A172 (cell line): ENCODE data around the gene LGALS9. TPM values are rescaled to one million over a fixed set of nuclear protein-coding genes. Genes with fewer than 3 reads are reported as not detected.
"Not testable (repeated sequence)": the region's sequence is repeated elsewhere in the genome, so short reads cannot be mapped to it uniquely, and the experiment has no call there.

ENCODE experiments used
- DNase-seq: peaks from one replicate; pipeline ENCODE4 v3.0.0-alpha.2; 2015; ENCODE audit warnings: low spot score
- total RNA-seq: library from RNA; depleted of rRNA; stranded (reverse); fragments of >200 nt; shearing (Covaris generic); gene quantifications from 2 replicates; pipeline ENCODE4 v1.2.3, GENCODE V29; 2014; rRNA removed

The LGALS9 gene
- total RNA-seq, 1 experiment from 2014 or later = 1.4 TPM

GRCh38 chr17:27677191-27677590, 46.2 kb downstream of the LGALS9 start:
- no peak for DNase-seq

- DNase-seq = not testable (repeated sequence)
These were observed 55.3 kb downstream of the LGALS9 start for GRCh38 chr17:27686322-27686721.

GRCh38 chr17:27690882-27691281, 59.9 kb downstream of the LGALS9 start:
- DNase-seq = no peak

GRCh38 chr17:27695254-27695814, 64.3 kb downstream of the LGALS9 start:
- DNase-seq = not testable (repeated sequence)

Other genes with a start within 250 kb of the LGALS9 start
- 1.7 and 2.9 TPM in 2 replicates for gene KSR1, start 174.7 kb upstream of the LGALS9 start, total RNA-seq
- gene NOS2, start 169.3 kb downstream of the LGALS9 start, total RNA-seq = 0.12 TPM in 1 of 2 replicates, not detected in the other